KOPT-K1 (cell line): ENCODE data around the gene PLEKHJ1.

Experiments
- H3K27ac ChIP-seq: fragments of 200-600 bp; sonication (generic); 2 replicates; pipeline ENCODE4 v1.5.1; 2016; ENCODE audit warnings: antibody characterized with exemption, mild to moderate bottlenecking, low read depth, low read length; ENCODE audit not compliant: poor library complexity, severe bottlenecking
- H3K36me3 ChIP-seq: fragments of 200-600 bp; sonication (generic); 2 replicates; pipeline ENCODE4 v1.5.1; 2017; ENCODE audit warnings: antibody characterized with exemption, mild to moderate bottlenecking, low read length, moderate library complexity; ENCODE audit not compliant: insufficient read depth
- H3K9me3 ChIP-seq: fragments of 200-600 bp; sonication (generic); 2 replicates; pipeline ENCODE4 v1.5.1; 2017; ENCODE audit warnings: antibody characterized with exemption, low read length, mild to moderate bottlenecking; ENCODE audit not compliant: insufficient read depth, poor library complexity, severe bottlenecking

The PLEKHJ1 gene

DNA sequence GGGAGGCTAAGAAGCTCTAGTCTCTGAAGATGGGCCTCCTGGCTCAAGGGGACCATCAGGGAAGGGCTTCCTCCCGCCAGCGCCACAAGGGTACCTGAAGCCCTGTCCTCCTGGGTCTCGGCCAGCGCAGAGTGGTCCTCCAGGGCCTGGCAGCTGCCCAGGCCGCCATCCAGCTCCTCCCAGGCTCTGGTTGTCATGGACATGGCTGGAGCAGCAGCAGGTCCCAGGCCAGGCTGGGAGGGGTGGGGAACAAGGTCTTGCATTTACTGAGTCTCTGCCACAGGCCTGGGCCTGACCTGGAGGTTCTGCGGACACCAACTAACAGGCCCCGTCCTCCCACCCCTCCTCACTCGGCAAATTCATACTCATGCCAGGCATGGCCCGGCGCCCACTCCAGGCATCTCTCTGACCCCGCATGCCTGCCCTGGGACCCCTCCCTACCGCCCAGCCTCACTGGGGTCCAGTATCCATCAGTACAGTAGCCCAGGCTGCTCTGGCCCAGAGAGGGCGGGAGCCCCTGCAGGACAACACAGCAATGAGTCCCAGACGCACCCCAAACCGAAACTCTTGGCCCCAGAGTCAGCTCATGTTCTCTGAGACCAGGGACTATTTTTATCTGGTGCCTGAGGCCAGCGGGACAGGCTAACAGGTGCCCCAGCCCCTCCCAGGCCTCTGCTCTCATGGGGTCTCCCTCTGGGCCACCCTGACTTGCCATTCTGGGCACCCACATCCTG lies 19.1 kb upstream of the PLEKHJ1 start:
- peaks cover 27% of the 10 kb centered on the region; the same call in 1 of the 2 replicates for H3K36me3 ChIP-seq
- H3K27ac ChIP-seq: no peak overlapping the region
- H3K9me3 ChIP-seq: no peaks in the 10 kb centered on the region

DNA sequence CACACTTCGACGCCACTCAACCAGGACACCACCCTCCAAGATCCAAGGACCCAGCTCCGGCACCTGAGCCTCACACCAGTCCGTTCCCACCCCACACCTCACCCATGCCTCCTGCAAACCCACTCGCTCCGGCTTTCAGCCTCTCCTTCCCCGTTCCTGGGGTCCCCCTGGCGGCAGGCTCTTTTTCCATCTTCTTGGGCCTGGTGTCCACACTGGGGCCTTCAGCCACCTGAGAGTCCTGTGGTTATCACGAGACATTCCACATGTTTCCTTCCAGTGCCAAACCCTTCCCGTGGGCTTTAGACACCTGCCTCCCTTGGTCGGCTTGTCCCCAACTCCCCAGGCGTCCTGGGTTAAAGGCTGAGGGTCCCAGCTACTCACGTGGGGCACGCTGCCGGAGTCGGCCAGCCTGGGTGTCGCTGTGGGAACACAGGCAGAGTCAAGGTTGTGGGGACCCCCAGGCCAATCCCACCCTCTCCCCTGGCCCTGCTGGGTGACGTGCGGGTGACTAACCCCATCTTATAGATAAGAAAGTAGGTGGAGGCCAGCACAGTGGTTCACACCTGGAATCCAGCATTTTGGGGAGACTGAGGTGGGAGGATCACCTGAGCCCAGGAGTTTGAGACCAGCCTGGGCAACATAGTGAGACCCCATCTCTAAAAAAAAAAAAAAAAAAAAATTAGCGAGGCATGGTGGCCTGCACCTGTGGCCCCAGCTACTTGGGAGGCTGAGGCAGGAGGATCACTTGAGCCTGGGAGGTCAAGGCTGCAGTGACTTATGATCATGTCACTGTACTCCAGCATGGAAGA lies 18.1 kb upstream of the PLEKHJ1 start:
- H3K27ac ChIP-seq: no peak overlapping the region
- peaks cover 37% of the 10 kb centered on the region; the same call in 1 of the 2 replicates for H3K36me3 ChIP-seq
- H3K9me3 ChIP-seq: no peaks in the 10 kb centered on the region

DNA sequence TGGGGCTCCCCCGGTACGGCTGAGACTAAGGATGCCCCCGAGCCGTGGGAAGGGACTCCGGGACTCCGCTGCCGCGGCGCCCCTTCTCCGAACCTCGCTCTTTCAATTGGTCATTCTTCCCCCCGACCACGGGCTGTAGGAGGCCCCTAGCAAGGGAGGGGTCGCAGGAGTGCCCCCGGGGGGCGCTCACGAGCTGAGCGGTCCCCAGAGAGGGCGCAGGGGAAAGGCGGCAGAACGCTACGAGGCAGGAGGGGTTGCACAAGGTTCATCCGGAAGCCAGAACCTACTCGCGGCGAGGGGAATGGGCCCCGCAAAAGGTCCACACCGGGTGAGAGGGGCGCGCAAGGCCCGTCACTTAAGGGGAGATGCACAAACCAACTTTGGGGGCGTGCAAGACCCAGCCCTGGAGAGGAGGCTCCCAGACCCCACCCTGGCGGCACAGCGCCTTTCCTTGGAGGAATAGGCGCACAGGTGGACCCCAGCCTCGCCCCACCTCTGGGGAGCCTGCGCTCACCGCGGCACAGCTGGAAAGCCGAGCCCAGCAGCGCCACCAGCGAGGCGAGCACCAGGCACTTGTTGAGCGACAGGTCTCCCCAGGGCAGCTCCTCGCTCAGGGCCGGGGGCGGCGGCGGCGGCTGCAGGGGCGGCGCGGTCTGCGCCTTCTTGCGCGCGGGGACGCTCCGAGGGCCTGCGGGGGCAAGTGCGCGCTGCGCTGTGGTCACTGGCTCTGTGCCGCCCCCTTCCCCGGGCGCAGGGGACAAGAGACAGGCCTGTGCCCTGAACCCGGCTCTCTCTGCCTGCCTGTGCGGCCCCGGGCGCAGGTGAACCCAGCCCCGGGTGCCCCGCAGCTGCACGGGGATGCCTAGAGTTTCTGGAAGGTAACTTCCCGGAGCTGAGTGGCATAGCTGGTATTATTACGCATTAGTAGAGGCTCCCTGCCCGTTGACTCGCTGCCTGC lies 17.3 kb upstream of the PLEKHJ1 start:
- Histone ChIP-seq H3K9me3 (no peaks in the 10 kb centered on the region), H3K27ac (no peak overlapping the region), H3K36me3 (peaks cover 46% of the 10 kb centered on the region)

DNA sequence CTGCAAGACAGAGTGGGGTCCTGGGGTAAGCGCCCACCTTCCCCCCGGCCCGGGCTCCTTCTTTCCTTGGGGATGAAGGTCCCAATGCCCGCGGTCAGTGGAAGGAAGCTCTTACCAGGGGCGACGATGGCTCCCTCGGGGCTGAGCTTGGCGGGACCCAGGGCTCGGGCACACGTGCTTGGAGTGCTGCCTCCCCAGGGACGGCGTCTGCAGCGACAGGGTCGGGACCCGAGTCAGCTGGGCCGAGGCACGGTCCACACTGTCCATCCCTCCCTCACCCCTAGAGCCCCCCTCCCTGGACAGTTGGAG lies 16.6 kb upstream of the PLEKHJ1 start:
- Histone ChIP-seq H3K36me3 (peaks cover 53% of the 10 kb centered on the region), H3K27ac (no peak overlapping the region), H3K9me3 (no peaks in the 10 kb centered on the region)

DNA sequence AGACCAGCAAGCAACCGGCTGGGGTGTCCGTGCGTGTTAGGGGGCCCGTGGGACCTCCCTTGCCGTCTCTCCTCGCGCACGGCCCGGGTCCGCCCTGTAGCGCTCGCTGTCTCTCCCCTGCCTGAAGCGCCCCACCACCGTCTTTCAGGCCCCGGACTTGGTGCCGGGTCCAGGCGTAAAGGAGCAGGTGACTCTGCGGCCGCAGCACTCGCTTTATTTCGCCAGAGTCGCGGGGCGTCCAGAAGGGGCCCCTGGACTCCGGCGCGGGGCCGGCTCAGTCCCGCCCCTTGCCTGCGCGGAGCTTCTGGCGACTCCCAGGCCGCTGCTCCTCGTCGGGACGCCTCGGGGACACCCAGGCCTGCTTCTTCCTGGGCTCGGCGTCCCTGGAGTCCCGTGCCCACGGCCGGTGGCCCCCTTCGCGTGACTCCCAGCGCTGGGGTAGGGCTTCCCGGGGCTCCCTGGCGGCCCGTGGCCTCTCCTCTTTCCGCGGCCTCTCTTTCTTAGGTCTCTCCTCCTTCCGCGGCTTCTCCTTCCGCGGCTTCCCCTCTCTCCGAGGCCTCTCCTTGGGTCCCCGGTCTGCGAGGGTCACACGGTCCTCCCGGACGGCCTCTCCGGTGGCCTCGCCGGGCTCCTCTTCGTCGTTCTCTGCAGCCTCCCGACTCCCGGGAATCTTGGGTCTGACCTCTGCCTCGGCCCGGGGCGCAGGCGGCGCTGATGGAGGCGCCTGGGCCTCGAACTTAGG lies 16.1 kb upstream of the PLEKHJ1 start:
- Histone ChIP-seq H3K9me3 (no peaks in the 10 kb centered on the region), H3K27ac (no peak overlapping the region), H3K36me3 (peaks cover 58% of the 10 kb centered on the region)

DNA sequence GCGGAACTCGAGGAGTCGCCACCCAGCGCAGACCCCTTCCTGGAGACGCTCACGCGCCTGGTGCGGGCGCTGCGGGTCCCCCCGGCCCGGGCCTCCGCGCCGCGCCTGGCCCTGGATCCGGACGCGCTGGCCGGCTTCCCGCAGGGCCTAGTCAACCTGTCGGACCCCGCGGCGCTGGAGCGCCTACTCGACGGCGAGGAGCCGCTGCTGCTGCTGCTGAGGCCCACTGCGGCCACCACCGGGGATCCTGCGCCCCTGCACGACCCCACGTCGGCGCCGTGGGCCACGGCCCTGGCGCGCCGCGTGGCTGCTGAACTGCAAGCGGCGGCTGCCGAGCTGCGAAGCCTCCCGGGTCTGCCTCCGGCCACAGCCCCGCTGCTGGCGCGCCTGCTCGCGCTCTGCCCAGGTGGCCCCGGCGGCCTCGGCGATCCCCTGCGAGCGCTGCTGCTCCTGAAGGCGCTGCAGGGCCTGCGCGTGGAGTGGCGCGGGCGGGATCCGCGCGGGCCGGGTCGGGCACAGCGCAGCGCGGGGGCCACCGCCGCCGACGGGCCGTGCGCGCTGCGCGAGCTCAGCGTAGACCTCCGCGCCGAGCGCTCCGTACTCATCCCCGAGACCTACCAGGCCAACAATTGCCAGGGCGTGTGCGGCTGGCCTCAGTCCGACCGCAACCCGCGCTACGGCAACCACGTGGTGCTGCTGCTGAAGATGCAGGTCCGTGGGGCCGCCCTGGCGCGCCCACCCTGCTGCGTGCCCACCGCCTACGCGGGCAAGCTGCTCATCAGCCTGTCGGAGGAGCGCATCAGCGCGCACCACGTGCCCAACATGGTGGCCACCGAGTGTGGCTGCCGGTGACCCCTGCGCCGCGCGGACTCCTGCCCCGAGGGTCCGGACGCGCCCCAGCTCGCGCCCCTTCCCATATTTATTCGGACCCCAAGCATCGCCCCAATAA lies 15.3 kb upstream of the PLEKHJ1 start:
- Histone ChIP-seq H3K36me3 (peaks cover 66% of the 10 kb centered on the region), H3K9me3 (no peaks in the 10 kb centered on the region)

DNA sequence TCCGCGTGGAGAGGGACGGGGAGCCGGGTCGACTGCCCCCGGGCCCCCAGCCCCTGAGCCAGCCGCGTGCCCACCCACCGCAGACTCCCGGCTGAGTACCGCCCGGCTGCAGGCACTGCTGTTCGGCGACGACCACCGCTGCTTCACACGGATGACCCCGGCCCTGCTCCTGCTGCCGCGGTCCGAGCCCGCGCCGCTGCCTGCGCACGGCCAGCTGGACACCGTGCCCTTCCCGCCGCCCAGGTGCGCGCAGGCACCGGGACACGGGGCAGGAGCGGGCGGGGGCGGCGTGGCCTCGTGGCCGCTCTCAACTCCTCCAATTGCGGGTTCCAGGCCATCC lies 14.6 kb upstream of the PLEKHJ1 start:
- H3K27ac ChIP-seq: no peak overlapping the region
- H3K36me3 ChIP-seq: peaks cover 73% of the 10 kb centered on the region
- H3K9me3 ChIP-seq: no peaks in the 10 kb centered on the region

More for the DNA sequence above, 15.3 kb upstream of the PLEKHJ1 start:
- no peak overlapping the region for H3K27ac ChIP-seq

DNA sequence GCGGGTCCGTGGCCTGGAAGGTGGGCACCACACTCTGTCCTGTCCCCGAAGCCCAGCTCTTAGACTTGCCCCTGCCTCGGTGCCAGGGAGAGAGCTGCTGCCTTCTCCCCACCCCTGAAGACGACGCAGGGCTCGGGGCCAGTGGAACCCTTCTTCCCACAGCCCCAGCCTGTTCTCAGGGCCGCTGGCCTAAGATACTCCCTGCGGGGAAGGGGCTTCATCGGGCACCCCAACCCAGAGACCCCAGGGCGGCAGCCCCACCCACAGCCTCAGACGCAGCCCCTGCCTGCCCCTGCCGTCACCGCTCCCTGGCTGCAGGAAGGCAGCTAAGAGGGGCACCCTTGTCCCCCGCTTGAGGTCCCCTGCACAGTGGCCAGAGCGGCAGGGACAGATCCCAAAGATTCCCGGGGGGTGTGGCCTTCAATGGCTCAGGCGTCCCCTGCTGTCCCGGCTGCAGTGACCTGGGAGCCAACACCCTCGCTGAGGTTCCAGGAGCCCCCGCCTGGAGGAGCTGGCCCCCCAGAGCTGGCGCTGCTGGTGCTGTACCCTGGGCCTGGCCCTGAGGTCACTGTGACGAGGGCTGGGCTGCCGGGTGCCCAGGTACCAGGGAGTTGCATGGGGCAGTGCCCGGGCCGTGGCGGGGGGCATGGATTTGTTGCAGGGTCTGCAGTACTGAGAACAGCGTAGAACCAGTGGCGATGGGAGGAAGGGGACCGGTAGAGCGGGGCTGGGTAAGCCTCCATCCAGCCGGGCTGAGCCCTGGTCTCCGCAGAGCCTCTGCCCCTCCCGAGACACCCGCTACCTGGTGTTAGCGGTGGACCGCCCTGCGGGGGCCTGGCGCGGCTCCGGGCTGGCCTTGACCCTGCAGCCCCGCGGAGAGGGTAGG lies 14.0 kb upstream of the PLEKHJ1 start:
- Histone ChIP-seq H3K27ac (no peak overlapping the region), H3K36me3 (peaks cover 79% of the 10 kb centered on the region), H3K9me3 (no peaks in the 10 kb centered on the region)

DNA sequence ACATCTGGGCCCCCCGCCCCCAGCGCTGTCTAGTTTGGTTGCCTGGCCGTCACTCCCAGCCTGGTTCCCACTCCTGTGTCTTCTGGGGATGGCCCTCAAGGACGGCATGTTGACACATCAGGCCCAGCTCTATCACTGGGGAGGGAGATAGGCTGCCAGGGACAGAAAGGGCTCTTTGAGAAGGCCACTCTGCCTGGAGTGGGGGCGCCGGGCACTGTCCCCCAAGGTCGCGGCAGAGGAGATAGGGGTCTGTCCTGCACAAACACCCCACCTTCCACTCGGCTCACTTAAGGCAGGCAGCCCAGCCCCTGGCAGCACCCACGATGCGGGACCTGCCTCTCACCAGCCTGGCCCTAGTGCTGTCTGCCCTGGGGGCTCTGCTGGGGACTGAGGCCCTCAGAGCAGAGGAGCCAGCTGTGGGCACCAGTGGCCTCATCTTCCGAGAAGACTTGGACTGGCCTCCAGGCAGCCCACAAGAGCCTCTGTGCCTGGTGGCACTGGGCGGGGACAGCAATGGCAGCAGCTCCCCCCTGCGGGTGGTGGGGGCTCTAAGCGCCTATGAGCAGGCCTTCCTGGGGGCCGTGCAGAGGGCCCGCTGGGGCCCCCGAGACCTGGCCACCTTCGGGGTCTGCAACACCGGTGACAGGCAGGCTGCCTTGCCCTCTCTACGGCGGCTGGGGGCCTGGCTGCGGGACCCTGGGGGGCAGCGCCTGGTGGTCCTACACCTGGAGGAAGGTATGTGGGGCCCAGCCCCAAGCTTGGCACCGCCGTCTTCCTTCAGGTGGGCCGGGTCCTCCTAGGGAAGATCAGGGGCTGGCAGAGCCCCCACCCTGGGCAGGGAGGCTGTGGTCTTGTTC lies 13.1 kb upstream of the PLEKHJ1 start, which contains the start of gene AMH:
Gene AMH (plus strand): TSS at position 314 of the 857 bp plus-strand sequence. CDS start 10 bp downstream, at position 324.
- Histone ChIP-seq H3K27ac (no peak within 1 kb of the TSS), H3K36me3 (peaks cover 88% of the 10 kb centered on the region), H3K9me3 (no peaks in the 10 kb centered on the region)

DNA sequence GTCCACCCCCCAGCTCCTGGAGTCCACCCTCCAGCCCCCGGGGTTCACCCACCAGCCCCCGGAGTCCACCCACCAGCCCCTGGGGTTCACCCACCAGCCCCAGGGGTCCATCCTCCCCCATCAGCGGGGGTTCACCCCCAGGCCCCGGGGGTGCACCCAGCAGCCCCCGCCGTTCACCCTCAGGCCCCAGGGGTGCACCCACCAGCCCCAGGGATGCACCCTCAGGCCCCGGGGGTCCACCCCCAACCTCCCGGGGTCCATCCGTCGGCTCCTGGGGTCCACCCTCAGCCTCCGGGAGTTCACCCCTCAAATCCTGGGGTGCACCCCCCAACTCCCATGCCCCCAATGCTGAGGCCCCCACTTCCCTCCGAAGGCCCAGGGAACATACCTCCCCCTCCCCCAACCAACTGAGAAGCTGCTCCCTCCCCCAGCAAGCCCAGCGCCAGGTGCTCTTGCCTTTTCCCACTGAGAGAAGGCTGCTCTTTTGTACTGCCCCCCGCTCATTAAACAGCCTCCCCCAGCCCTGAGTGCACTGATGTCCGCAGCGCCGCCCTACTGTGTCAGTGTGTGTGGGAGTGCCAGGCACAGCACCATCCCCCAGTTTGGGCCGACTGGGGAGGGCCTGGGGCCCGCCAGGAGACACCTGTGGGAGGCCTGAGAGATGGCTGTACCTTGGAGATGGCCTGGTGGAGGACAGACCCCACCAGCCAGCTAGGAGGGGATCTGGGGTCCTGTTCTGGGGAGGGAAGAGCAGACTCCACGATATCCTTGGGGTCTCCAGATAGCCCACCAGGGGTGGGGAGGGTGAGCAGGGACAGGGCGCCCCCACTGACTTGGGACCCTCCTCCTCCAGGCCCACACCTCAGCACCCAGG lies 12.2 kb upstream of the PLEKHJ1 start:
- Histone ChIP-seq H3K27ac (no peak overlapping the region), H3K36me3 (peaks cover 96% of the 10 kb centered on the region)

DNA sequence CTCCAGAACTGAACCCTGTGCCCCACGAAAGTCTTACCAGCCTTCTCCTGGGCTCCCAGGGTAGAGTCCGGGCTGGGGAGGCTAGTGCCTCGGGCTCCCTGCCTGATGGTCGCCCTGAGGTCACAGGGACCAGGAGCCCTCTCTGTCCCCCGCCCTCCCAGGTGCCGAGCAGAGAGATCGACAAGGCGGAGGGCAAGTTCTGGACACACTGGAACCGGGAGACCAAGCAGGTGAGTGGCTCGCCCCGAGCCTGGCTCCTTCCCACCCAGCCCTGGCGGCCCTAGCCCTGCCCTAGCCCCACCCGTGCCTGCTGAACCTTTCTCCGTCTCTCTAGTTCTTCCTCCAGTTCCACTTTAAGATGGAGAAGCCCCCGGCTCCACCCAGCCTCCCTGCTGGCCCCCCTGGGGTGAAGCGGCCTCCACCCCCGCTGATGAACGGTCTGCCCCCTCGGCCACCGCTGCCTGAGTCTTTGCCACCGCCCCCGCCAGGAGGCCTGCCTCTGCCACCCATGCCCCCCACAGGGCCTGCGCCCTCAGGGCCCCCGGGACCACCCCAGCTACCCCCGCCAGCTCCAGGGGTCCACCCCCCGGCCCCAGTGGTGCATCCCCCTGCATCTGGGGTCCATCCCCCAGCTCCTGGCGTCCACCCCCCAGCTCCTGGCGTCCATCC lies 11.4 kb upstream of the PLEKHJ1 start:
- Histone ChIP-seq H3K27ac (no peak overlapping the region), H3K9me3 (no peaks in the 10 kb centered on the region), H3K36me3 (peaks cover 98% of the 10 kb centered on the region)

More for the DNA sequence above, 12.2 kb upstream of the PLEKHJ1 start:
- no peaks in the 10 kb centered on the region for H3K9me3 ChIP-seq
